Ectodermal cell (in vitro differentiated cells): ENCODE measurements around the gene PTPRG.

Experiments
- H3K27ac ChIP-seq: 2 replicates; pipeline ENCODE4 v1.7.0; 2013; ENCODE audit warnings: mild to moderate bottlenecking, low read depth, low read length; ENCODE audit not compliant: insufficient read depth, poor library complexity, severe bottlenecking
- H3K27me3 ChIP-seq: 2 replicates; pipeline ENCODE4 v1.7.0; 2013; ENCODE audit warnings: mild to moderate bottlenecking, low read length; ENCODE audit not compliant: insufficient read depth, control insufficient read depth, poor library complexity, severe bottlenecking
- H3K36me3 ChIP-seq: one replicate; pipeline ENCODE4 v1.7.0; 2013; ENCODE audit warnings: low read length; ENCODE audit not compliant: control insufficient read depth, insufficient read depth
- H3K4me1 ChIP-seq: one replicate; pipeline ENCODE4 v1.7.0; 2013; ENCODE audit warnings: low read length; ENCODE audit not compliant: control insufficient read depth, insufficient read depth
- H3K4me3 ChIP-seq: 2 replicates; pipeline ENCODE4 v1.7.0; 2013; ENCODE audit warnings: low read depth, low read length, control low read depth; ENCODE audit not compliant: insufficient read depth
- H3K9me3 ChIP-seq: 2 replicates; pipeline ENCODE4 v1.7.0; 2013; ENCODE audit warnings: mild to moderate bottlenecking, low read length, moderate library complexity; ENCODE audit not compliant: control insufficient read depth
- WGBS, 2 experiments: methylation state at CpG; one replicate each; pipeline ENCODE4 v1.1.7; 2013; ENCODE audit warnings: missing lambda C conversion rate in 2 of 2; 5-methylcytosine and 5-hydroxymethylcytosine counted together

Gene PTPRG

DNA sequence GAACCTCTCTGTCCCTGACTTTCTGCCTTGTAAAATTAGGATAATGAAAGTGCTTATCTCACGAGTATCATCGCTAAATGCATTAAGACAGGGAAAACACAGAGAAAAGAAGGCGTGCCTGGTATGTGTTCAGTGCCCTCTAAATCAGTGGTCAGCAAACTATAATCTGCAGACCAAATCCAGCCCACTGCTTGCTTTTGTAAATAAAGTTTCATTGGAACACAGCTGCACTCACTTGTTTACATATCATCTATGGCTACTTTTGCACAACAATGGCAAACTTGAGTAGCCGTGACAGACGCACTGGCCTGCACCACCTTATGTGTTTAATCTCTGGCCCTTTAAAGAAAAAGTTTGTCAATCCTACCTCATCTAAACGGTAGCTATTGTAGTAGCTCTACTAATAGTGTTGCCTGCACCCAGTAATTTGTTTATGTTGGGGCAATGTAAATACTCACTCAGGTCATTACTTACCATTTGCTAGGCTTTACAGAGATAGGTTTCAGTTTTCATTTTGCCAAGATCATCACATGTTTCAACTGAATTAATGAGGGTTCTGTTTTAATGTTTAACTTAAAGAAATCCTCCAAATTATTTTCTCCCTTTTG lies 582.6 kb downstream of the PTPRG start:
- Histone ChIP-seq H3K36me3 (no peaks in the 10 kb centered on the region), H3K4me1 (peaks cover 5% of the 10 kb centered on the region), H3K9me3 (no peaks in the 10 kb centered on the region), H3K27ac (no peak overlapping the region), H3K4me3 (no peak overlapping the region), H3K27me3 (no peaks in the 10 kb centered on the region)
- WGBS, 2 experiments, result 90 to 93% methylated on average over 6 of the region's 6 CpGs

DNA sequence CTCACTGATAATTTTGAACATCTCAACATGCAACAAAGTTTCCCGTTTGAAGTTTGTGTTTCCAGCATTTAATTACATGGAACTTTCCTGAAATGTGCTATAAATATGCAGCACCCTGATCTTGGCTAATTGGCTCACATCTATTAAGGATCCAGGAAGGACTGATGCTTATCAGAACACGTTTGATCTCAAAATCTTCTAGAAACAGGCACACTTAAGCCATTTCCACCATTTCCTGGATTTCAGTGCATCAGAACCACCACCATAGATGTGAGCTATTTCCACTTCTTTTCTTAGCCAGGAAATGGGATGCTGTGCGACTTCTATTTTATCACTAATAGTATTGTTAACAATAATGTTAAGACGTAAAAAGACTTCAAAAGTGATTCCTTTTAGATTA lies 583.1 kb downstream of the PTPRG start:
- no peaks in the 10 kb centered on the region for H3K36me3 ChIP-seq
- WGBS, 2 experiments, result 95 to 98% methylated on average over 4 of the region's 4 CpGs
- H3K4me1 ChIP-seq, result peaks cover 5% of the 10 kb centered on the region
- no peaks in the 10 kb centered on the region for H3K27me3 ChIP-seq
- no peak overlapping the region for H3K4me3 ChIP-seq
- no peaks in the 10 kb centered on the region for H3K9me3 ChIP-seq
- no peak overlapping the region for H3K27ac ChIP-seq

DNA sequence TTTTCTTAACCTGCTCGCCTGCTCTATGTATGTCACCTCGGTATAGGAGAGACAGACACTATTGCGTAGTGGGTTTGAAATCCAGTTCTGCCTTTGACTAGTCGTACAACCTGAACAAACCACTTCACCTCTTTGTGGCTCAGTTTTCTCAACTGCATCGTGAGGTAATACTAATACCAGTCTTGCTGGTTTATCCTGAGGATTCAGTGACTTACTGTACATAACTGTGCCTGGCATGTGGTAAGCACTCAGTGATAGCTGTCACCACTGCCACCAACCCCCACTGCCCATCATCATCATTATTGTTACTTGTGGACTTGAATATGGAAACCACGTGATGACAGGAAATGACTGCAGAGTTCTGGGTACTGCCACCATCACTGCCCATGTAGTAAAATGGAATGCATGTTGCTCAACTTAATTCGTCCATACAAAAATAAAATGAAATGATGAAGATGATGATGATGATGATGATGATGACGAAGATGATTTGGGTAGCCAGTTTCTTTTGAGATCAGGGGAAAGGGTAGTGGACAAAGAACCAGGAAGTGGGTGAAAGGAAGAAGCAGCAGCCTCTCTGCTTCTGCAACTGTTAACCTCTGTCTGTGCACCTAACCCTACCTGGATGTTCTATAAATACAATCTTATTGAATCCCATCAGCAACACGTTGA lies 583.9 kb downstream of the PTPRG start:
- Histone ChIP-seq H3K9me3 (no peaks in the 10 kb centered on the region), H3K27me3 (no peaks in the 10 kb centered on the region), H3K4me3 (no peak overlapping the region), H3K4me1 (peaks cover 5% of the 10 kb centered on the region), H3K27ac (no peak overlapping the region), H3K36me3 (no peaks in the 10 kb centered on the region)
- WGBS, 2 experiments, result 96 to 97% methylated on average over 8 to 9 of the region's 9 CpGs

- no peak overlapping the region for H3K27ac ChIP-seq
Observed at GRCh38 chr3:62149539-62149938, 588.2 kb downstream of the PTPRG start.

GRCh38 chr3:62149962-62150361 lies 588.6 kb downstream of the PTPRG start:
- Histone ChIP-seq H3K27ac (no peak overlapping the region), H3K36me3 (no peaks in the 10 kb centered on the region), H3K9me3 (no peaks in the 10 kb centered on the region), H3K27me3 (no peaks in the 10 kb centered on the region), H3K4me3 (no peak overlapping the region), H3K4me1 (no peaks in the 10 kb centered on the region)
- 95 to 98% methylated on average over 2 of the region's 2 CpGs for whole genome bisulfite sequencing, 2 experiments

More at GRCh38 chr3:62149539-62149938, 588.2 kb downstream of the PTPRG start:
- no peaks in the 10 kb centered on the region for H3K36me3 ChIP-seq
- H3K9me3 ChIP-seq, result no peaks in the 10 kb centered on the region
- no peaks in the 10 kb centered on the region for H3K27me3 ChIP-seq
- H3K4me1 ChIP-seq, result no peaks in the 10 kb centered on the region
- no peak overlapping the region for H3K4me3 ChIP-seq
- 90 to 91% methylated on average over 6 of the region's 6 CpGs for WGBS, 2 experiments

GRCh38 chr3:62151591-62151990 lies 590.2 kb downstream of the PTPRG start:
- WGBS, 2 experiments, result 93 to 94% methylated on average over 1 of the region's 1 CpG
- H3K36me3 ChIP-seq, result no peaks in the 10 kb centered on the region
- no peak overlapping the region for H3K27ac ChIP-seq
- no peaks in the 10 kb centered on the region for H3K27me3 ChIP-seq
- H3K4me3 ChIP-seq, result no peak overlapping the region
- H3K9me3 ChIP-seq, result no peaks in the 10 kb centered on the region
- H3K4me1 ChIP-seq, result no peaks in the 10 kb centered on the region

GRCh38 chr3:62153231-62153630 lies 591.9 kb downstream of the PTPRG start:
- H3K36me3 ChIP-seq, result no peaks in the 10 kb centered on the region
- no peak overlapping the region for H3K27ac ChIP-seq
- H3K27me3 ChIP-seq, result no peaks in the 10 kb centered on the region
- no peaks in the 10 kb centered on the region for H3K4me1 ChIP-seq
- H3K4me3 ChIP-seq, result no peak overlapping the region
- WGBS, 2 experiments, result 97 to 100% methylated on average over 1 of the region's 1 CpG
- no peaks in the 10 kb centered on the region for H3K9me3 ChIP-seq

DNA sequence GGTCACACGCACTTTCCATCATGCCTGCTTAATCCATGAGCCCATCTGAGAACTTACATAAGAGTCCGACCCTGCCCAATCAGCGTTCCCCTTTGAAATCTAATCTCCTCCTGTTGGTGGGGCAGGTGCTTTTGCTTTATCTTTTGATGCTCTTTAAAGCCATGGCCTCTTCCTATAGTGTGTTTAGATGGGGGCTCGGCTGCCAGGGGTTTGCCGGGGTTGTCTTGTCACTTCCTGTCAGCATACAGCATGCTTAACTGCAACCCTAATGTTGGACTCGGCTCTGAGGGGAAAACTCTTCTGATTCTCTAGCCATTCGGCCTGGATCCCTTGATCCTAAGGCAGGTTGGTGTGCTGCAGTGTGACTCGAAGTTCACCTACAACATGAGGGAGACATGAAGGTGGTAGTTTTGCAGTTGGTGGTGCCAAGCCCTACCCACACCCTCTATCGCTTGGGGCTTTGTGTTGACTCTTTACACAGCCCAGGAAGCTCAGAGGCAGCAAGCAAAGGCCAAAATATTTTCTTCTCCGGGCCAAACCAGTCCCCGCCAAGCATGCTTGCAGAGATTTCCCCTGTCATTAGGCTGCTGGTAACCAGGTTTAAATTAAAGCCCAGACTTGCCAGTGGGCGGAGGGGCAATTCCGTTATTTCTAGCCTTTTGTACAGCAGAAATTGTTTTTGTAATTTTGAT lies 593.2 kb downstream of the PTPRG start:
- H3K4me3 ChIP-seq, result no peak overlapping the region
- H3K4me1 ChIP-seq, result no peaks in the 10 kb centered on the region
- 92 to 93% methylated on average over 13 of the region's 13 CpGs for WGBS, 2 experiments
- no peaks in the 10 kb centered on the region for H3K27me3 ChIP-seq
- H3K9me3 ChIP-seq, result no peaks in the 10 kb centered on the region
- no peak overlapping the region for H3K27ac ChIP-seq
- H3K36me3 ChIP-seq, result no peaks in the 10 kb centered on the region

- H3K27ac ChIP-seq, result no peak overlapping the region
- no peaks in the 10 kb centered on the region for H3K9me3 ChIP-seq
- 95 to 96% methylated on average over 3 of the region's 4 CpGs for WGBS, 2 experiments
- no peak overlapping the region for H3K4me3 ChIP-seq
- H3K36me3 ChIP-seq, result no peaks in the 10 kb centered on the region
- no peaks in the 10 kb centered on the region for H3K27me3 ChIP-seq
- H3K4me1 ChIP-seq, result no peaks in the 10 kb centered on the region
Observed at GRCh38 chr3:62159056-62159708, 597.8 kb downstream of the PTPRG start.

DNA sequence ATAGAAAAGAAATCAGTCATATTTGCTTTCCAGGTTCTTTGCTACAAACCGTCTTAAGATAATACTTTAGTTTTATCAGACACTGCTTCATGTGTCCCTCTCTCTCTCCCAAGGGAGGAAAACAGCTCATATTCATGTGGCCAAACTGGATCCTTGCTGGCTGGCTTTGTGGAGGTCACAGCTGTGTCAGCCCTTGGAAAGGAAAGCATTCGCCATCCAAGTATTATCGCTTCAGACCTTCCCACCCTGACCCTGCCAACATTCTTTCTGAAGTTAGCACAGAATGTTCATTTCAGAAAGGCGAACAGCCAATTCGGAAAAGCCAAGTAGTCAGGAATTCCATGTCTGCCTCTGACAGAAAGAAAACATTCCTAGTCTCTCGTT lies 598.3 kb downstream of the PTPRG start:
- 96 to 97% methylated on average over 6 of the region's 6 CpGs for WGBS, 2 experiments

More for the DNA sequence above, 598.3 kb downstream of the PTPRG start:
- H3K4me3 ChIP-seq, result no peak overlapping the region
- no peak overlapping the region for H3K27ac ChIP-seq
- H3K36me3 ChIP-seq, result no peaks in the 10 kb centered on the region
- no peaks in the 10 kb centered on the region for H3K27me3 ChIP-seq
- no peaks in the 10 kb centered on the region for H3K4me1 ChIP-seq
- no peaks in the 10 kb centered on the region for H3K9me3 ChIP-seq
